GM21619 (cell line): ENCODE data around the gene PXT1.

Experiments
- ATAC-seq: cut with Tn5 transposase; IDR thresholded peaks from one replicate; pipeline ENCODE4 v1.9.1; 2021; ENCODE audit not compliant: unreplicated experiment

The PXT1 gene

GRCh38 chr6:36347621-36348020, 95.0 kb downstream of the PXT1 start:
- ATAC-seq = no peak

GRCh38 chr6:36346486-36347273, 96.0 kb downstream of the PXT1 start:
- no peak for ATAC-seq

- no peak for ATAC-seq
These were observed 96.8 kb downstream of the PXT1 start for GRCh38 chr6:36345681-36346466.

GRCh38 chr6:36343109-36343680, 99.5 kb downstream of the PXT1 start:
- no peak for ATAC-seq

- peak; percentile 60 for ATAC-seq
These were observed 101.8 kb downstream of the PXT1 start for GRCh38 chr6:36340618-36341454.
